Measurements from ENCODE around the gene ALDH3A1.

The ALDH3A1 gene

GRCh38 chr17:19759568-19760549 is 11.8 kb upstream of the ALDH3A1 start:
- DNase-seq (ENCODE audit: low read depth), result no peak

GRCh38 chr17:19757536-19758180 is 9.6 kb upstream of the ALDH3A1 start:
- no peak for DNase-seq (ENCODE audit: low read depth)

- DNase-seq (ENCODE audit: low read depth), result no peak
Measured at GRCh38 chr17:19756546-19756945, 8.4 kb upstream of the ALDH3A1 start.

GRCh38 chr17:19755821-19756510 is 7.9 kb upstream of the ALDH3A1 start:
- no peak for DNase-seq (ENCODE audit: low read depth)

- no peak for DNase-seq (ENCODE audit: low read depth)
Measured at GRCh38 chr17:19755392-19755791, 7.3 kb upstream of the ALDH3A1 start.

- DNase-seq (ENCODE audit: low read depth), result no peak
Measured at GRCh38 chr17:19753661-19754463, 5.8 kb upstream of the ALDH3A1 start.

- no peak for DNase-seq (ENCODE audit: low read depth)
Measured at GRCh38 chr17:19753051-19753509, 5.0 kb upstream of the ALDH3A1 start.

- no peak for DNase-seq (ENCODE audit: low read depth)
Measured at GRCh38 chr17:19752216-19753050, 4.3 kb upstream of the ALDH3A1 start.

GRCh38 chr17:19750835-19751234 is 2.7 kb upstream of the ALDH3A1 start:
- no peak for DNase-seq (ENCODE audit: low read depth)

- DNase-seq (ENCODE audit: low read depth), result no peak
Measured at GRCh38 chr17:19750020-19750572, 2.0 kb upstream of the ALDH3A1 start.

- DNase-seq (ENCODE audit: low read depth), result no peak
Measured at GRCh38 chr17:19748807-19749193, 702 bp upstream of the ALDH3A1 start.

- DNase-seq (ENCODE audit: low read depth), result no peak
Measured at GRCh38 chr17:19747159-19747719, 859 bp downstream of the ALDH3A1 start.

GRCh38 chr17:19746517-19746916 is 1.6 kb downstream of the ALDH3A1 start:
- no peak for DNase-seq (ENCODE audit: low read depth)

- DNase-seq (ENCODE audit: low read depth), result peak; percentile 76
Measured at GRCh38 chr17:19744922-19745757, 3.0 kb downstream of the ALDH3A1 start.

GRCh38 chr17:19744492-19744891 is 3.6 kb downstream of the ALDH3A1 start:
- DNase-seq (ENCODE audit: low read depth), result no peak

- no peak for DNase-seq (ENCODE audit: low read depth)
Measured at GRCh38 chr17:19743101-19744100, 4.7 kb downstream of the ALDH3A1 start.

- no peak for DNase-seq (ENCODE audit: low read depth)
Measured at GRCh38 chr17:19742495-19742894, 5.6 kb downstream of the ALDH3A1 start.
